Measurements from ENCODE around the gene CEBPG.

- TF ChIP-seq POLR2A (IDR thresholded peaks at IDR 0.05) (no peak), CTCF (IDR thresholded peaks at IDR 0.05) (peak in 1 of 3 donors; percentile 26)
Observed at GRCh38 chr19:33396701-33397535, 23.4 kb downstream of the CEBPG start.
